ENCODE measurements around the gene FRMD1.

Gene FRMD1

GRCh38 chr6:168004945-168005344 is 74.1 kb downstream of the FRMD1 start:
- no peak for DNase-seq (ENCODE audit: low read depth)

- DNase-seq (ENCODE audit: low read depth) = no peak
These were observed 75.0 kb downstream of the FRMD1 start for GRCh38 chr6:168004023-168004422.

Data from GM04504 (cell line).